C4-2B (cell line): ENCODE results near the gene MAMDC2.

Experiments
- ZFX ChIP-seq: fragments of 450-650 bp; IDR thresholded peaks from 2 replicates; pipeline ENCODE4 v1.6.1; 2017
- TF ChIP-seq, protein P1 (sequence below): fragments of 450-650 bp; conservative IDR thresholded peaks from 2 replicates; pipeline ENCODE4 v1.5.1; 2017; ENCODE audit warnings: mild to moderate bottlenecking

DNA sequence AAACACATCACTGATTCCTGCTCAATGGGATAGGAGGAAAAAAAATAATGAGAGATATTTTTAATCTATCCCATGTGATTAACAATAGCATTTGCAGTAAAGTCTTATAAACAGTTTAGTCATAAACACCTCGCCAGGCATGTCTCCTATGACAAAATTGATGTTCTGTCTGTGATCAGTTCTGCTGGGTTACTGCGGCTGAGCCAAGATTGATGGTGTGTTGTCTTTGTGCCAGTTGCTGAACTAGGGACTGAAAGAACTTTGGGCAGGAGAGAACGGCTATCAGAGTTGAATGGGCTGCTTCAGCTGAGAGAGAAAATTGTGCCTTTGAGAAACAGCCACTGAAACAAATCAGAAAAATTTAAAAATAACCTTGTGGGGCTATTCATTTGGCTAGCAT is 37.3 kb upstream of the MAMDC2 start:
- TF ChIP-seq, protein P1, sequence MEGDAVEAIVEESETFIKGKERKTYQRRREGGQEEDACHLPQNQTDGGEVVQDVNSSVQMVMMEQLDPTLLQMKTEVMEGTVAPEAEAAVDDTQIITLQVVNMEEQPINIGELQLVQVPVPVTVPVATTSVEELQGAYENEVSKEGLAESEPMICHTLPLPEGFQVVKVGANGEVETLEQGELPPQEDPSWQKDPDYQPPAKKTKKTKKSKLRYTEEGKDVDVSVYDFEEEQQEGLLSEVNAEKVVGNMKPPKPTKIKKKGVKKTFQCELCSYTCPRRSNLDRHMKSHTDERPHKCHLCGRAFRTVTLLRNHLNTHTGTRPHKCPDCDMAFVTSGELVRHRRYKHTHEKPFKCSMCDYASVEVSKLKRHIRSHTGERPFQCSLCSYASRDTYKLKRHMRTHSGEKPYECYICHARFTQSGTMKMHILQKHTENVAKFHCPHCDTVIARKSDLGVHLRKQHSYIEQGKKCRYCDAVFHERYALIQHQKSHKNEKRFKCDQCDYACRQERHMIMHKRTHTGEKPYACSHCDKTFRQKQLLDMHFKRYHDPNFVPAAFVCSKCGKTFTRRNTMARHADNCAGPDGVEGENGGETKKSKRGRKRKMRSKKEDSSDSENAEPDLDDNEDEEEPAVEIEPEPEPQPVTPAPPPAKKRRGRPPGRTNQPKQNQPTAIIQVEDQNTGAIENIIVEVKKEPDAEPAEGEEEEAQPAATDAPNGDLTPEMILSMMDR = no peak
- TF ChIP-seq ZFX = no peak
